Measurements from ENCODE around the gene VCY1B.
"Not testable (repeated sequence)": the region's sequence is repeated elsewhere in the genome, so short reads cannot be mapped to it uniquely, and the experiment has no call there.

Gene VCY1B

DNA sequence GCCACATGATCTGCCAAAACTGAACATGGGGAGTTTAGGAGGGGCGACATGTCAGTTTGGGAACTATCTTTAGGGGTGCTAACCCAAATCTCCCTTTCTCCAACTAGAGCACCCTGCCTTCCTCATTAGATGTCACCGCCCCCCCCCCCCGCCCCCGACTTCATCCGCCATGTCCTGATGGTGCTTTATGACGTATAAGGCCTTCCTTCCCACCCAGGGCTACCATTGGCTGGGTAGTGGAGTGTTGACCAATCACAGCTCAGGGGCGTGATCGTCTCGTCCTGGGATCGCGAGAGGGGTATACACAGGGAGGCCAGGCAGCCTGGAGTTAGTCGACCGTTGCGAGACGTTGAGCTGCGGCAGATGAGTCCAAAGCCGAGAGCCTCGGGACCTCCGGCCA, at the start of gene VCY1B:
TSS of gene VCY1B (plus strand) at position 301 of the 400 bp plus-strand sequence. CDS start at position 364, 63 bp downstream.
- not testable (repeated sequence) for DNase-seq (ENCODE audit: low spot score)

DNA sequence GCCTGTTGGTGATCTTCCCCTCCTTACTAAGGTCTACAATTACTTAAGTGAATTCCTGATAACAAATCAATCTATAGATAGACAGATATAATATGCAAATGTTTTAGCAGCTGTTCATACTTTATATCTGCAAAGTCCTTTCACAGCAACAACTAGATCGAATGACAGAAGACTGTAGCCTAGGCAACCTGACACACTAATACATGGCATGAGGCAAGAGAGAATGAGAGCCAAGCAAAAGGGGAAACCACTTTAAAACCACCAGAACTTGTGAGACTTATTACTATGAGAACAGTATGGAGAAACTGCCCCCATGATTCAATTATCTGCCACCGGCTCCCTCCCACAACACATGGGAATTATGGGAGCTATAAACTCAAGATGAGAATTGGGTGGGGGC, 44.1 kb upstream of the VCY1B start:
- not testable (repeated sequence) for DNase-seq (ENCODE audit: low spot score)

- DNase-seq (ENCODE audit: low spot score): not testable (repeated sequence)
Observed at GRCh38 chrY:14030395-14030794, 25.6 kb upstream of the VCY1B start.

- no peak for DNase-seq (ENCODE audit: low spot score)
Observed at GRCh38 chrY:14085877-14086276, 29.9 kb downstream of the VCY1B start.
